NCI-H187 (cell line): ENCODE data around the gene EGR1.
"Not testable (repeated sequence)": the region's sequence is repeated elsewhere in the genome, so short reads cannot be mapped to it uniquely, and the experiment has no call there.

Experiments
- DNase-seq, 2 experiments: peaks; one replicate each; lab custom pipeline; 2025; lab: John Stamatoyannopoulos, UW

EGR1 gene

DNA sequence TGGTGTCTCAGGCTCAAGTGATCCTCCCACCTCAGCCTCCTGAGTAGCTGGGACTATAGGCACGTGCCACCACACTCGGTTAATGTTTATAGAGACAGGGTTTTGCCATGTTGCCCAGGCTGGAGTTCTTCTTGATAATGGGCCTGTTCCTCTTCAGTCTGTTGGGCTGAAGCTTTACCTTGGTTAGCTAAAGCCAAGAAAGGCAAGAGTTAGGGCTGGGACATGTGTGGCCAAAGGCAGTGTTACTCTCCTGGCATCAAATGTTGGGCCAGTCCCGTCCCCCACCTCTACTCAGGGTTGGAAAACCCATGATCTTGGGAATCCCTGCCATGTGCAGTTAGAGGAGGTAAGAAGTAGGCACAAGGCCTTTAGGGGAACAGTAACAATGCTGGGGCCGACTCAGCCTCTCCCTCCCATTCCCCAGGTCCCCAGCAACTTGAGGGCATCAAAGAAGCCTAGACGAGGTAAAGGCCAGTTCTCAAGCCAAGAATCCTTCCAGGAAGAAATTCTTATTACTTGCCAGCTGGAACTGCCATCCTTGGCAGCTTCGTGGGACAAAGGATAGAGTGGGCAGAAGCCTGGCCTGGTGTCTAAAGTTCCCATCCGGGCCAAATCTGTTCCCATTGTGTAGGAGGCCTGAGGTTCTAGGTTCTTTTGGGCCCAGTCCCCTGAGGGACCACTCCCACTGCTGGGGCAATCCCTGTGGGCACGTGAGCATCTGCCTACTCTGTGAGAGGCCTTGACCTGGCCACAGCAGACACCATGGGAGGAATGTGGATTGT is 4.5 kb downstream of the EGR1 start:
- no peak for DNase-seq

GRCh38 chr5:138470322-138471051 is 5.2 kb downstream of the EGR1 start:
- no peak for DNase-seq

DNA sequence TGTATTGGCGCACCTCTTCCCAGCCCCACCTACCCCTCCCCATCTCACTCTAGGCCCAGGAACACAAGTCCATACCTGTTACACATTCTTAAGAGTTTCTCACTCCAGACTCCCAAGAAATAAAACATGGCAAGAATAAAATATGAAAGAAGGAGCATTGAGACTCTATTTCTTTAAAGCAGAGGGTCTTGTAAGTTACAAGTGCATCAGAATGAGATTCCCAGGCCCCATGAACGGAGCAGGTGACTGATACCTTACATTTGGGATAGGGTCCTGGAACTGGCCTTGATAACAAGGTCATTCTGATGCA is 5.7 kb downstream of the EGR1 start:
- DNase-seq, result no peak

- DNase-seq, result no peak
Measured at GRCh38 chr5:138472353-138472752, 7.1 kb downstream of the EGR1 start.

- DNase-seq, result not testable (repeated sequence)
Measured at GRCh38 chr5:138473151-138473550, 7.9 kb downstream of the EGR1 start.

DNA sequence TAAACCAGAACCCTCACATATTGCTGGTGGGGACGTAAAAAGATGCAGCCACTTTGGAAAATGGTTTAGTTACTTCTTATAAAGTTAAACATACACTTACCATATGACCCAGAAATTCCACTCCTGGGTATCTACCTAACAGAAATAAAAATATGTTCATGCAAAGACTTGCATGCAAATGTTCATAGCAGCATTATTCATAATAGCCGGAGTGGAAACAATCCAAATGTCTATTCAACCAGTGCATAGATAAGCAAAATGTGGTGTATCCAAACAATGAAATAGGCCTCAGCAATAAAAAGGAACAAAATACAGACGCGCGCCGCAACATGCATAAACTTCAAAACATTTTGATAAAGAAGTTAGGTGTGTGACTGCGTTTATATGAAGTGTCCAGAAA is 11.6 kb downstream of the EGR1 start:
- DNase-seq, result no peak

- DNase-seq, result no peak
Measured at GRCh38 chr5:138482638-138483037, 17.4 kb downstream of the EGR1 start.

- no peak for DNase-seq
Measured at GRCh38 chr5:138488481-138488945, 23.2 kb downstream of the EGR1 start.

DNA sequence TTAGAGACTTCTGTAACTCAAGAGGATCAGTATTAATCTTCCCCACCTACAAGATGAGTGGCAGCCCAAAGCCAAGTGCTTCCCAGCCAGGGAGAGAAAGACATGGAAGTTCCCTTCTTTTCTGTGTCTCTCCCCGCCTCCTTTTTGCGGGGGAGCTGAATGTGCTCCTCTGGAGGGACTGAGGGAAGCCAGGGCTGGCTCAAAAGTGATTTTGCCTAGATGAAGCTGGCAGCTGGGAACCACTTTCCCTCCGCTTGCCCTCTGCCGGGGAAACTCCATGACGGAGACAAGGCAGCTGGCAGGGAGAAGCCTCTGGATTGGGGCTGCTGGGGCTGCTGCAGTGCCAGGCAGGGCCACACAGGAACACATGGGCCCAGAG is 24.4 kb downstream of the EGR1 start:
- no peak for DNase-seq

- no peak for DNase-seq
Measured at GRCh38 chr5:138490648-138491283, 25.5 kb downstream of the EGR1 start.

DNA sequence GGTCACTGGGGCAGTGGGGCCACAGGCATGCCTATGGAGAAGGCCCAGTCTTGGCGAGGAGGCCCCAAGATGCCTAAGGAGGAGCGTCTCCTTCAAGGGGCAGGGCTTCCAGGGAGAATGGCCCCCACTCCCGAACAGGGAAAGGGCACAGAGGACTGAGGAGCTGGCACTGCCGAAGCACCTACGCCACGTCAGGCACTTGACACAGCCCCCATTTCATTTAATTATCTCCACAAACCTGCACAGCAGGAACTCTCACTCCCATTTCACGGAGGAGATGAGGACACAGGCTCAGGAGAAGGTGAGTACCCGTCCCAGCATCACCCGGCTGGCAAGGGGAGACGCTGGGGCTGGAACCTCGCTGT is 26.0 kb downstream of the EGR1 start:
- DNase-seq, result no peak

- DNase-seq, result peak; percentile 15 to 68
Measured at GRCh38 chr5:138491669-138492559, 26.6 kb downstream of the EGR1 start.

DNA sequence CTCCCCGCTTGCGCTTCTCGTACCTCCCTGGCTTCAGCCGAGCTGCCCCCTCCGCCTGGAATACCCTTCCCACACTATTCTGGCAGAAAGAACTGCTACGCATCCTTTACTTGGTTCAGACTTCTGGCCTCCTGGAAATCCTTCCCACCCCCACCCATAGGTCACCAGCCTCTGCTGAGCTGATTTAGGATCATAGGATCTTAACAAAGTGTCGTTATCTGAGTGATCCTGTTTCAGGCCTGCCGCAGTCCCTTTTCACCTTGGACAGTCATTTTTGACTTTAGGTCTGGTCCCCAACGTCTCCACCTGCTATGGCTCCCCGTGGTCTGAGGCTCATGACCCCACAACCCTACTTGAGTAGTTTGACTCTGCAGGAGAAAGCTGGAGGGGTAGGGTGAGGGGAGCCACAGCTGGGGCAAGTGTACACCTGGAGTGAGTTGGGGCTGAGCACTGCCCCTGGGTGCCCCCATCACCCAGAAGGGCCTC is 27.3 kb downstream of the EGR1 start:
- no peak for DNase-seq

DNA sequence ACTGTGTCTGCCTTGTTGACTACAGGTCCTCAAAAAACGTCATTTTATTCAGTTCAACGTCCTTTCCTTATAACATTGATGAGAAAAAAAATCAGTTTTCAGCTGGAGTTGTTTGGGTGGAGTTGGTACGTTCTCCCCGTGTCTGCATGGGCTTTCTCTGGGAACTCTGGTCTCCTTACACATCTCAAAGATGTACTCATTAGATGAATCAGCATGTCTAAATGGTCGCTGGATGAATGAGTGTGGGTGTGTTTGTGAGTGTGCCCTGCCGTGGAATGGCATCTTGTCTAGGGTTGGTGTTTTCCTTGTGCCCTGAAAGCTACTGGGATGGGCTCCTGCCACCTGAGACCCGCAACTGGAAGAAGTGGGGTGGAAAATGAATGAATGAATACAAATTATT is 30.1 kb downstream of the EGR1 start:
- DNase-seq, result no peak

- DNase-seq, result no peak
Measured at GRCh38 chr5:138498376-138498775, 33.1 kb downstream of the EGR1 start.

DNA sequence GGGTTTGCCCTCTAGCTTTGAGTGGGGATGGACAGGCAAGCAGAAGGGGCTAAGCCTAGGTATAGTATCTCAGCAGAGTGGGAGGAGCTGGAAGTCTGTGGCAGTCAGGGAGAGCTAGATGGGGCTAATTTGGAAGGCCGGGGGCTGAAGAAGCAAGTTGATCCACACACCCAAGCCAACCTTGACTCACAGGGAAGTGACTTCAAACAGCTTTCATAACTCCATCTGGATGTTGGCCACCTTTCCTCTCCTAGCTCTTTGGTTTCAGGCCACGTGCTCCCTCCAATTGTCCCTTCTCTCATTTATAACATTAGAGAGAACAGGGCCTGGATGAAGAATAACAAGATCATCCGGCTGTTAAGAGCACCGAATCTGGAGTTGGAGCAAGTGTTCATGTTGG is 36.8 kb downstream of the EGR1 start:
- DNase-seq, result no peak

GRCh38 chr5:138502521-138502920 is 37.2 kb downstream of the EGR1 start:
- DNase-seq, result no peak

GRCh38 chr5:138503487-138504270 is 38.4 kb downstream of the EGR1 start:
- DNase-seq, result no peak

GRCh38 chr5:138504799-138505198 is 39.5 kb downstream of the EGR1 start:
- no peak for DNase-seq

- no peak for DNase-seq
Measured at GRCh38 chr5:138506370-138507306, 41.4 kb downstream of the EGR1 start.
